AG20443 (cell line): Measurements from ENCODE around the gene C17orf58.

ENCODE experiments used
- DNase-seq: peaks from one replicate; pipeline ENCODE4 v3.0.0; 2012; ENCODE audit warnings: low spot score, mixed read lengths

C17orf58 gene

GRCh38 chr17:67959510-67959909, 36.8 kb downstream of the C17orf58 start:
- DNase-seq = no peak

GRCh38 chr17:67950945-67951344, 45.3 kb downstream of the C17orf58 start:
- DNase-seq = no peak

- DNase-seq = no peak
Observed at GRCh38 chr17:67947325-67947813, 48.9 kb downstream of the C17orf58 start.

GRCh38 chr17:67946513-67946912, 49.8 kb downstream of the C17orf58 start:
- DNase-seq = no peak

GRCh38 chr17:67944035-67944434, 52.2 kb downstream of the C17orf58 start:
- no peak for DNase-seq

GRCh38 chr17:67942810-67943209, 53.5 kb downstream of the C17orf58 start:
- DNase-seq = no peak
